Activated naive CD4-positive, alpha-beta T cell treated with anti-CD3 and anti-CD28 coated beads for 36 hours (primary cell): Measurements from ENCODE around the gene SDHA. TPM values are rescaled to one million over a fixed set of nuclear protein-coding genes. Genes with fewer than 3 reads are reported as not detected.
"Not testable (repeated sequence)": the region's sequence is repeated elsewhere in the genome, so short reads cannot be mapped to it uniquely, and the experiment has no call there.

Experiments used
- CTCF ChIA-PET: fragments of 350-600 bp; sonication (Branson Sonifier 250); formaldehyde crosslinking; loops from one replicate; lab custom pipeline; 2021; ENCODE audit warnings: antibody characterized with exemption; lab: Charles Lee
- DNase-seq: peaks from one replicate; pipeline ENCODE4 v3.0.0-alpha.2; 2020
- H3K27ac Mint-ChIP-seq: one replicate; pipeline ENCODE4 v1.8.0; 2021; ENCODE audit warnings: mild to moderate bottlenecking, mixed read lengths
- H3K27me3 Mint-ChIP-seq: one replicate; pipeline ENCODE4 v1.8.0; 2021; ENCODE audit warnings: low read depth, mixed read lengths
- H3K36me3 Mint-ChIP-seq: one replicate; pipeline ENCODE4 v1.8.0; 2021; ENCODE audit warnings: low read depth, mixed read lengths
- H3K4me1 Mint-ChIP-seq: one replicate; pipeline ENCODE4 v1.8.0; 2021; ENCODE audit warnings: low read depth, mixed read lengths
- H3K4me3 Mint-ChIP-seq: one replicate; pipeline ENCODE4 v1.8.0; 2021; ENCODE audit warnings: mild to moderate bottlenecking, moderate library complexity, mixed read lengths
- H3K9me3 Mint-ChIP-seq: one replicate; pipeline ENCODE4 v1.8.0; 2021; ENCODE audit warnings: mixed read lengths
- intact Hi-C: fragments of 100-400 bp; cut with micrococcal nuclease; formaldehyde crosslinking; loops from one replicate; pipeline ENCODE4 v1.15.1; 2023
- total RNA-seq, 2 experiments: library from RNA; stranded (reverse); gene quantifications; one replicate each; pipeline ENCODE4 v1.2.3, GENCODE V29; 2021

Gene SDHA
- total RNA-seq, 2 experiments from 2014 or later = 133 to 136 TPM

- H3K27ac Mint-ChIP-seq = not testable (repeated sequence)
Observed at GRCh38 chr5:290200-290599, 72.1 kb downstream of the SDHA start.

GRCh38 chr5:291345-291744 is 73.2 kb downstream of the SDHA start:
- H3K27ac Mint-ChIP-seq = not testable (repeated sequence)

More at GRCh38 chr5:290200-290599, 72.1 kb downstream of the SDHA start:
- H3K4me3 Mint-ChIP-seq, DNase-seq, H3K9me3 Mint-ChIP-seq, CTCF ChIA-PET, H3K27me3 Mint-ChIP-seq, intact Hi-C loops: not testable (repeated sequence)
- peaks cover 16% of the 10 kb centered on the region for H3K4me1 Mint-ChIP-seq
- peaks cover 27% of the 10 kb centered on the region for H3K36me3 Mint-ChIP-seq

GRCh38 chr5:294788-295187 is 76.7 kb downstream of the SDHA start:
- H3K9me3 Mint-ChIP-seq, H3K27me3 Mint-ChIP-seq, H3K27ac Mint-ChIP-seq, DNase-seq, CTCF ChIA-PET, H3K4me3 Mint-ChIP-seq, intact Hi-C loops: not testable (repeated sequence)
- H3K4me1 Mint-ChIP-seq = peaks cover 32% of the 10 kb centered on the region
- peaks cover 13% of the 10 kb centered on the region for H3K36me3 Mint-ChIP-seq

More at GRCh38 chr5:291345-291744, 73.2 kb downstream of the SDHA start:
- H3K9me3 Mint-ChIP-seq, intact Hi-C loops, H3K4me3 Mint-ChIP-seq, DNase-seq, CTCF ChIA-PET, H3K27me3 Mint-ChIP-seq: not testable (repeated sequence)
- Mint-ChIP-seq H3K4me1 (peaks cover 22% of the 10 kb centered on the region), H3K36me3 (peaks cover 22% of the 10 kb centered on the region)

GRCh38 chr5:296207-296606 is 78.1 kb downstream of the SDHA start:
- H3K27ac Mint-ChIP-seq, H3K27me3 Mint-ChIP-seq, DNase-seq, H3K4me3 Mint-ChIP-seq, H3K9me3 Mint-ChIP-seq, CTCF ChIA-PET, intact Hi-C loops: not testable (repeated sequence)
- H3K36me3 Mint-ChIP-seq = peaks cover 11% of the 10 kb centered on the region
- H3K4me1 Mint-ChIP-seq = peaks cover 35% of the 10 kb centered on the region

GRCh38 chr5:296954-297353 is 78.8 kb downstream of the SDHA start:
- H3K9me3 Mint-ChIP-seq, CTCF ChIA-PET, H3K4me3 Mint-ChIP-seq, H3K27ac Mint-ChIP-seq, intact Hi-C loops, H3K27me3 Mint-ChIP-seq, H3K36me3 Mint-ChIP-seq: not testable (repeated sequence)
- peaks cover 42% of the 10 kb centered on the region for H3K4me1 Mint-ChIP-seq
- peak; percentile 19 for DNase-seq

- H3K4me1 Mint-ChIP-seq = peaks cover 46% of the 10 kb centered on the region
- H3K27me3 Mint-ChIP-seq, H3K27ac Mint-ChIP-seq, H3K36me3 Mint-ChIP-seq, DNase-seq, H3K9me3 Mint-ChIP-seq, intact Hi-C loops, H3K4me3 Mint-ChIP-seq, CTCF ChIA-PET: not testable (repeated sequence)
Observed at GRCh38 chr5:297448-297847, 79.3 kb downstream of the SDHA start.

GRCh38 chr5:297991-298736 is 80.0 kb downstream of the SDHA start:
- H3K36me3 Mint-ChIP-seq, intact Hi-C loops, DNase-seq, H3K9me3 Mint-ChIP-seq, H3K27ac Mint-ChIP-seq, H3K27me3 Mint-ChIP-seq, CTCF ChIA-PET, H3K4me3 Mint-ChIP-seq: not testable (repeated sequence)
- H3K4me1 Mint-ChIP-seq = peaks cover 44% of the 10 kb centered on the region

GRCh38 chr5:298737-299125 is 80.6 kb downstream of the SDHA start:
- no peak overlapping the region for H3K27ac Mint-ChIP-seq
- no peaks in the 10 kb centered on the region for H3K9me3 Mint-ChIP-seq
- H3K4me1 Mint-ChIP-seq = peaks cover 44% of the 10 kb centered on the region
- no peak for DNase-seq
- no peaks in the 10 kb centered on the region for H3K36me3 Mint-ChIP-seq
- H3K4me3 Mint-ChIP-seq = no peak overlapping the region
- intact Hi-C loops = no loop called here
- CTCF ChIA-PET = no interaction called here
- no peaks in the 10 kb centered on the region for H3K27me3 Mint-ChIP-seq

GRCh38 chr5:299921-300320 is 81.8 kb downstream of the SDHA start:
- intact Hi-C loops, H3K27me3 Mint-ChIP-seq, H3K4me3 Mint-ChIP-seq, DNase-seq, H3K9me3 Mint-ChIP-seq, H3K27ac Mint-ChIP-seq, H3K36me3 Mint-ChIP-seq: not testable (repeated sequence)
- peaks cover 41% of the 10 kb centered on the region for H3K4me1 Mint-ChIP-seq
- CTCF ChIA-PET = interaction anchor here (0.6 kb wide), 1 partner anchor 75 kb away, joined by 3 read pairs; no protein-coding TSS in a partner anchor

- H3K27ac Mint-ChIP-seq, intact Hi-C loops, H3K4me3 Mint-ChIP-seq, H3K27me3 Mint-ChIP-seq, DNase-seq, H3K36me3 Mint-ChIP-seq, CTCF ChIA-PET, H3K9me3 Mint-ChIP-seq: not testable (repeated sequence)
- H3K4me1 Mint-ChIP-seq = peaks cover 36% of the 10 kb centered on the region
Observed at GRCh38 chr5:300691-301435, 82.7 kb downstream of the SDHA start.

- H3K27ac Mint-ChIP-seq, H3K27me3 Mint-ChIP-seq, DNase-seq, H3K4me3 Mint-ChIP-seq, H3K9me3 Mint-ChIP-seq, intact Hi-C loops, H3K36me3 Mint-ChIP-seq: not testable (repeated sequence)
- H3K4me1 Mint-ChIP-seq = peaks cover 21% of the 10 kb centered on the region
- CTCF ChIA-PET = interaction anchor here (0.7 kb wide), 1 partner anchor 519 kb away, joined by 4 read pairs; no protein-coding TSS in a partner anchor
Observed at GRCh38 chr5:302416-302815, 84.3 kb downstream of the SDHA start.

- Mint-ChIP-seq H3K27ac (no peak overlapping the region), H3K4me3 (no peak overlapping the region), H3K36me3 (peaks cover 5% of the 10 kb centered on the region), H3K9me3 (no peaks in the 10 kb centered on the region), H3K27me3 (no peaks in the 10 kb centered on the region), H3K4me1 (peaks cover 18% of the 10 kb centered on the region)
- DNase-seq = no peak
- intact Hi-C loops = no loop called here
- CTCF ChIA-PET = no interaction called here
Observed at GRCh38 chr5:302966-303365, 84.8 kb downstream of the SDHA start.

GRCh38 chr5:303741-304140 is 85.6 kb downstream of the SDHA start:
- DNase-seq, intact Hi-C loops, CTCF ChIA-PET, H3K9me3 Mint-ChIP-seq, H3K36me3 Mint-ChIP-seq, H3K27ac Mint-ChIP-seq, H3K27me3 Mint-ChIP-seq, H3K4me3 Mint-ChIP-seq: not testable (repeated sequence)
- peaks cover 18% of the 10 kb centered on the region for H3K4me1 Mint-ChIP-seq
